Neural cell (in vitro differentiated cells): ENCODE results near the gene SEC63. TPM values are rescaled to one million over a fixed set of nuclear protein-coding genes. Genes with fewer than 3 reads are reported as not detected.
"Not testable (repeated sequence)": the region's sequence is repeated elsewhere in the genome, so short reads cannot be mapped to it uniquely, and the experiment has no call there.

Experiments
- H2AFZ ChIP-seq: fragments of 200-600, 300-800 bp; sonication (generic), shearing (Covaris generic); 2 replicates; pipeline ENCODE4 v1.6.0; 2014; ENCODE audit warnings: low read depth, mild to moderate bottlenecking, antibody characterized with exemption, low read length, moderate library complexity
- H3F3A ChIP-seq: fragments of 200-600 bp; shearing (Covaris generic); 2 replicates; pipeline ENCODE4 v1.6.1; 2016; ENCODE audit warnings: mild to moderate bottlenecking, moderate library complexity, mixed read lengths, antibody characterized with exemption, low read length; ENCODE audit not compliant: insufficient read depth, poor library complexity, severe bottlenecking
- H3K27ac ChIP-seq: fragments of 200-600, 300-800 bp; sonication (generic), shearing (Covaris generic); 2 replicates; pipeline ENCODE4 v1.5.1; 2014; ENCODE audit warnings: mild to moderate bottlenecking, low read length, moderate library complexity
- H3K27me3 ChIP-seq: fragments of 300-800, 200-600 bp; sonication (generic), shearing (Covaris generic); 2 replicates; pipeline ENCODE4 v1.6.0; 2014; ENCODE audit warnings: mild to moderate bottlenecking, low read depth, low read length, moderate library complexity; ENCODE audit not compliant: insufficient read depth
- H3K36me3 ChIP-seq: fragments of 300-800, 200-600 bp; sonication (generic), shearing (Covaris generic); 2 replicates; pipeline ENCODE4 v1.5.1; 2014; ENCODE audit warnings: mild to moderate bottlenecking, antibody characterized with exemption, low read length, moderate library complexity; ENCODE audit not compliant: insufficient read depth
- H3K4me2 ChIP-seq: fragments of 300-800, 200-600 bp; sonication (generic), shearing (Covaris generic); 2 replicates; pipeline ENCODE4 v1.6.0; 2014; ENCODE audit warnings: mild to moderate bottlenecking, low read length
- H3K4me3 ChIP-seq: fragments of 300-800, 200-600 bp; sonication (generic), shearing (Covaris generic); 2 replicates; pipeline ENCODE4 v1.5.1; 2014; ENCODE audit warnings: mild to moderate bottlenecking, low read length, moderate library complexity
- H3K79me2 ChIP-seq: fragments of 200-600 bp; shearing (Covaris generic); replicated peaks from 2 replicates; pipeline ENCODE4 v1.6.0; 2014; ENCODE audit warnings: mild to moderate bottlenecking, low read length, moderate library complexity; ENCODE audit not compliant: insufficient read depth
- H3K9ac ChIP-seq: fragments of 300-800, 200-600 bp; sonication (generic), shearing (Covaris generic); 2 replicates; pipeline ENCODE4 v1.6.1; 2016; ENCODE audit warnings: mild to moderate bottlenecking, low read length, mixed read lengths
- H3K9me2 ChIP-seq: fragments of 200-600 bp; shearing (Covaris generic); 2 replicates; pipeline ENCODE4 v1.6.1; 2016; ENCODE audit warnings: mild to moderate bottlenecking, low read length, mixed read lengths; ENCODE audit not compliant: insufficient read depth
- H3K9me3 ChIP-seq: fragments of 200-600, 300-800 bp; sonication (generic), shearing (Covaris generic); 2 replicates; pipeline ENCODE4 v1.6.1; 2016; ENCODE audit warnings: mild to moderate bottlenecking, mixed run types, low read length, moderate library complexity, mixed read lengths
- H4K20me1 ChIP-seq: fragments of 200-600 bp; shearing (Covaris generic); 2 replicates; pipeline ENCODE4 v1.6.1; 2016; ENCODE audit warnings: mild to moderate bottlenecking, mixed run types; ENCODE audit not compliant: insufficient read depth
- CTCF ChIP-seq: fragments of 450-650 bp; IDR thresholded peaks from 2 replicates; pipeline ENCODE4 v1.5.1; 2014; ENCODE audit warnings: antibody characterized with exemption, mild to moderate bottlenecking, moderate library complexity; ENCODE audit not compliant: poor library complexity, severe bottlenecking
- EP300 ChIP-seq: fragments of 450-650 bp; conservative IDR thresholded peaks from 2 replicates; pipeline ENCODE4 v1.6.1; 2014; ENCODE audit warnings: antibody characterized with exemption, mild to moderate bottlenecking, moderate library complexity; ENCODE audit not compliant: poor library complexity, severe bottlenecking
- POLR2AphosphoS5 ChIP-seq: IDR thresholded peaks from 2 replicates; pipeline ENCODE4 v1.6.1; 2012
- RAD21 ChIP-seq: fragments of 450-650 bp; conservative IDR thresholded peaks from 2 replicates; pipeline ENCODE4 v1.6.1; 2014; ENCODE audit warnings: antibody characterized with exemption, mild to moderate bottlenecking, moderate library complexity
- REST ChIP-seq: IDR thresholded peaks from 2 replicates; pipeline ENCODE4 v1.6.1; 2012; ENCODE audit warnings: borderline replicate concordance
- SMC3 ChIP-seq: fragments of 450-650 bp; conservative IDR thresholded peaks from 2 replicates; pipeline ENCODE4 v1.6.1; 2014; ENCODE audit warnings: antibody characterized with exemption, mild to moderate bottlenecking, moderate library complexity; ENCODE audit not compliant: poor library complexity
- TAF1 ChIP-seq: IDR thresholded peaks from 2 replicates; pipeline ENCODE4 v1.6.1; 2012; ENCODE audit warnings: low read depth
- polyA plus RNA-seq: library from polyadenylated mRNA; depleted of rRNA; stranded (reverse); fragments of >200 nt; gene quantifications from 2 replicates; pipeline ENCODE4 v1.2.3, GENCODE V29; 2014

Gene SEC63
- polyA plus RNA-seq, 1 donor from 2014 or later = 34.8 TPM

GRCh38 chr6:107885950-107886349 lies 72.1 kb downstream of the SEC63 start:
- H3K27ac ChIP-seq, H3F3A ChIP-seq, H3K79me2 ChIP-seq, H3K27me3 ChIP-seq, H3K4me3 ChIP-seq, H3K9me2 ChIP-seq, H2AFZ ChIP-seq, H3K36me3 ChIP-seq, H3K4me2 ChIP-seq, H3K9ac ChIP-seq, H3K9me3 ChIP-seq, H4K20me1 ChIP-seq: not testable (repeated sequence)

- Histone ChIP-seq H3K27ac (no peak overlapping the region), H2AFZ (no peak overlapping the region), H3K27me3 (no peaks in the 10 kb centered on the region), H3K9me2 (no peaks in the 10 kb centered on the region), H3F3A (no peaks in the 10 kb centered on the region), H3K79me2 (peaks cover 4% of the 10 kb centered on the region), H3K4me2 (no peak overlapping the region), H3K4me3 (no peak overlapping the region), H3K36me3 (peaks cover 22% of the 10 kb centered on the region), H3K9ac (no peak overlapping the region), H3K9me3 (no peaks in the 10 kb centered on the region), H4K20me1 (no peaks in the 10 kb centered on the region)
- TF ChIP-seq TAF1 = no peak
- TF ChIP-seq SMC3 = no peak
Observed at GRCh38 chr6:107879941-107880340, 78.1 kb downstream of the SEC63 start.

- no peaks in the 10 kb centered on the region for H3F3A ChIP-seq
- no peaks in the 10 kb centered on the region for H3K9me2 ChIP-seq
- H3K27ac ChIP-seq = no peak overlapping the region
- no peaks in the 10 kb centered on the region for H3K9me3 ChIP-seq
- peaks cover 23% of the 10 kb centered on the region for H3K36me3 ChIP-seq
- H3K4me3 ChIP-seq = no peak overlapping the region
- H3K9ac ChIP-seq = no peak overlapping the region
- no peak for TF ChIP-seq RAD21
- no peak for TF ChIP-seq REST
- no peak for TF ChIP-seq POLR2AphosphoS5
- no peak for TF ChIP-seq TAF1
- no peak for TF ChIP-seq SMC3
- no peaks in the 10 kb centered on the region for H3K79me2 ChIP-seq
- no peak overlapping the region for H3K4me2 ChIP-seq
- H4K20me1 ChIP-seq = no peaks in the 10 kb centered on the region
- H2AFZ ChIP-seq = no peak overlapping the region
- no peaks in the 10 kb centered on the region for H3K27me3 ChIP-seq
Observed at GRCh38 chr6:107877968-107878367, 80.0 kb downstream of the SEC63 start.

GRCh38 chr6:107871976-107872375 lies 86.0 kb downstream of the SEC63 start:
- H3K9ac ChIP-seq = no peak overlapping the region
- no peaks in the 10 kb centered on the region for H3K9me3 ChIP-seq
- no peaks in the 10 kb centered on the region for H3F3A ChIP-seq
- H3K79me2 ChIP-seq = no peaks in the 10 kb centered on the region
- H3K4me2 ChIP-seq = no peak overlapping the region
- H3K27me3 ChIP-seq = no peaks in the 10 kb centered on the region
- H3K9me2 ChIP-seq = no peaks in the 10 kb centered on the region
- H3K36me3 ChIP-seq = peaks cover 9% of the 10 kb centered on the region
- TF ChIP-seq TAF1 (no peak), EP300 (no peak), CTCF (no peak), SMC3 (no peak)
- H2AFZ ChIP-seq = no peak overlapping the region
- H4K20me1 ChIP-seq = no peaks in the 10 kb centered on the region
- H3K4me3 ChIP-seq = no peak overlapping the region
- H3K27ac ChIP-seq = no peak overlapping the region

GRCh38 chr6:107871512-107871911 lies 86.5 kb downstream of the SEC63 start:
- not testable (repeated sequence) for H3K79me2 ChIP-seq, H3K27ac ChIP-seq

More at GRCh38 chr6:107871512-107871911, 86.5 kb downstream of the SEC63 start:
- not testable (repeated sequence) for H2AFZ ChIP-seq, H3K9me2 ChIP-seq, H3K4me3 ChIP-seq, H4K20me1 ChIP-seq, H3F3A ChIP-seq, H3K9me3 ChIP-seq, H3K36me3 ChIP-seq, H3K27me3 ChIP-seq, H3K4me2 ChIP-seq, H3K9ac ChIP-seq
